GM19035 (cell line): ENCODE measurements around the gene HTRA3.

ENCODE experiments used
- ATAC-seq: cut with Tn5 transposase; IDR thresholded peaks from one replicate; pipeline ENCODE4 v1.9.1; 2021; ENCODE audit not compliant: unreplicated experiment

HTRA3 gene

GRCh38 chr4:8278421-8279287 is 9.1 kb downstream of the HTRA3 start:
- ATAC-seq, result no peak

DNA sequence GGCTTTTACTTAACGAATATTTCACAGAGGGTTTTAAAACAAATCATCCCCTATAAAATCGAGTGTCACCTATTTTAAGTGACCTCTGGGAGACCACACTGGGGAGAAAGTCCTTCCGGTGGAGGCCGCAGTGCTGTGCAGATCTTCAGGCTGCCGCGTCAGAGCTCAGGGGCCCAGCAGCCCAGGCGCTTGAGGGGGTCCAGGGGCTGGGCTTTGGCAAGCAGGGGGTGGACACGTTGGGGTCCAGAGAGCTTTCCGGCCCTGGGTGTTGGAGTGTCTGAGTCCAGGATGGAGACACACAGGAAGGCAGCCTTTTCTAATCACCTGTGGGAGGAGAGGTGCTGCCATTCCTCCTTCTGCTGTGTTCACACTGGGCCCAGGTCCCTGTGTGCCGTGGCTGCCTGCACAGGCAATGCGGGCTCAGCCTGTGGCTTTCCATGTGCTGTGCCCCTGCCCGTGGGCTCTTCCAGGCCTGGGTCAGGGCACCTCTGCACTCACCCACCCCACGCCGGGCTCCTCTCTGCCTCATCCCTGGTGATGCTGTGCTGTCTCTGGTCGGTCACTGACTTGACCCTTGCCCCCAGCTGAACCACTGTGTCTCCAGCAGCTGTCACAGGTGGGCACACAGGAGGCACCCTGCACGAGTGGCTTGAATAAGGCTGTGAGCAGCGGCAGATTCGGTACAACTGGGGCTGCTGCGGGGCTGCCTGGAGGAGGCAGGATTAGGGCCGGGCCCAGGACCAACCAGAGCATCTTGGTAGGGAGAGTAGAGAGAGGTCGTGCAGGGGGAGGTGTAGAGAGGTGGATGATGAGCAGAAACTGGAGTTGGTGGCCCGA is 10.0 kb downstream of the HTRA3 start:
- no peak for ATAC-seq

- no peak for ATAC-seq
Observed at GRCh38 chr4:8280158-8280875, 10.8 kb downstream of the HTRA3 start.

DNA sequence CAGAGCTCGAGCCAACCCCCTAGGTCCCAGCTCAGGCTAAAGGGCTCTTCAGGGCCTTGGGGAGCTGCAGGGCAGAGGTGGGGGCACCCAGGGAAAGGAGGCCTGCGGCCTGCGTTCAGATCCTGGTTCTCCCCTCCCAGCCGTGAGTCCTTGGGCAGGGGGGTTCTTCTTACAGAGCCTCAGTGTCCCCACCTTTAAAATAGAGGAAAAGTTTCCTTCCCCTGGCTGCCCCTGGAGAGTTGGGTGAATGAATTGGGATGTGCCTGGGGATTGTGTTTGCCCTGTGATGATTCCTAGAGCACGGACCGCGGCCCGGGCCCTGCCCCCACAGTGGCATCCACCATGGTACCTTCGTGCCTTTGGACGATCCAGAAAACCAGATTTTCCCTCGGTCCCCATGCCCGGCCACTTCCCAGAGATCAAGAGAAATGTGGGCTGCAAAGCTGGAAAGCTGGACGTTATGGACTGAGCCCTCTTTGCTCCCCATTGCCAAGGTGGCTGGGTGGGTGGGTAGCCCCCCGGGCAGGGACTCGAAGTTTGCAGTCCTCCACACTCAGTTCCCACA is 11.4 kb downstream of the HTRA3 start:
- ATAC-seq, result no peak

GRCh38 chr4:8281519-8282133 is 12.1 kb downstream of the HTRA3 start:
- ATAC-seq, result no peak

- no peak for ATAC-seq
Observed at GRCh38 chr4:8282134-8282641, 12.6 kb downstream of the HTRA3 start.

DNA sequence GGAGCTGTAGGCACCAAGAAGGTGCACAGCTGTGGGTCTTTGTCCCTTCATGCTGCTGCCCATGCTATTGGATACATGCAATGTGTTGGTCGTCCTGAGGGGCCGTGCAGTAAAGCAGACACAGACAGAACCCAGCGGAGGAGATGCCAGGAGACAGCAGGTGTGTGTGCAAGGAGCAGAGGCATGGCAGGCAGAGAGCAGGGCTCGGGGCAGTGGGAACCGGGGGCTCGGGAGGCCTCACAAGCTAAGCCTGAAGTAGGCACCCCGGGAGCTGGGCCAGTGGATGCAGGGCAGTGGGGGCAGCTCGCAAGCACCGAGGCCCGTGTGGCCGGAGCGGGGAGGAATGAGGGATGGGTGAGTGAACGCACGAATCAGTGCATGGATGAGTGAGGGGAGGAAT is 13.2 kb downstream of the HTRA3 start:
- no peak for ATAC-seq

- no peak for ATAC-seq
Observed at GRCh38 chr4:8283161-8283560, 13.6 kb downstream of the HTRA3 start.

GRCh38 chr4:8283631-8284121 is 14.1 kb downstream of the HTRA3 start:
- ATAC-seq, result no peak

DNA sequence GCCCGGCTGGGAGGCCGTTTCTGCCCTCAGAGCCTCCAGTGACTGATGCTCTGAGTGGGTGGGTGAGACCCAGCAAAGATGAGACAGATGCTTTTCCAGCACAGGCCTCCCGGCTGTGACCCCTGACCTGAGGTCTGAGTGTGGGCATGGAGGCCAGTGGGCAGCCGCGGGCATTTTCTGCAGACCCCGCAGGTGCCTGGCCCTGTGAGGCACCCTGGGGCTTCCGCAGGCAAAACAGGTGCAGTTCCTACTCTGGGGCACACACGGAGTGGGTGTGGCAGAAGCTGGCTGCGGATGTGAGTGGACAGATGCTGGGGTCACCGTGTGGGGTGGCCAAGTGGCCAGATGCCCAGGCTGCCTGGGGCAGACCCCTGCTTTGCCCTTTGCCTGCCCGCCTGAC is 14.8 kb downstream of the HTRA3 start:
- ATAC-seq, result no peak

- ATAC-seq, result no peak
Observed at GRCh38 chr4:8285143-8285975, 15.8 kb downstream of the HTRA3 start.

DNA sequence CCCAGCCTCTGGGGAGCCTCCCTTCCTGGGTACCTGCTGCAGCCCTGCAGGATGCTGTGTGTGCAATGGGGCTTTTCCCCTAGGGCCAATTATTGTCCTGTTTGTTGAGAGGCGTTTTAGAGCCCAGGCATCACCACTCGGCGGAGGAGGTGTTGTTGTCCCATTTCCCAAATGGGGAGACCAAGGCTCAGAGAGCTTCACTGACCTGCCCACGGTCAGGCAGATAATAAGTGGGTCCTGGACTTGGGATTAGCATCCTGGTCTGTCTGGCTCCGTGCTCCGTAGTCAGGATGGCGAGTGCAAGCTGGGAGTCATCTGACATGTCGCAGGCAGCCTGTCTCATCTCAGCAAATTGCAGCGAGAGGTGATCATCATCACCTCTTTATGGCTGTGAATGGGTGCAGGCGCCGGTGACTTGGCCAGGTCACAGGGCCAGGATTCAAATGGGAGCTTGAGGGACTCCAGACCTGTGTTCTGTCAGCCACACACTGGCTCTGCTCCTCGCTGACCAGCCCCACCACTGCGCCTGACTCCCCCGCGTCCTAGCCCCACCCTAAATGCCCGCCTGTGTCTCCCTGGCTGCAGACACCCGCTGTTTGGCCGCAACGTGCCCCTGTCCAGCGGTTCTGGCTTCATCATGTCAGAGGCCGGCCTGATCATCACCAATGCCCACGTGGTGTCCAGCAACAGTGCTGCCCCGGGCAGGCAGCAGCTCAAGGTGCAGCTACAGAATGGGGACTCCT is 16.6 kb downstream of the HTRA3 start:
- ATAC-seq, result no peak

DNA sequence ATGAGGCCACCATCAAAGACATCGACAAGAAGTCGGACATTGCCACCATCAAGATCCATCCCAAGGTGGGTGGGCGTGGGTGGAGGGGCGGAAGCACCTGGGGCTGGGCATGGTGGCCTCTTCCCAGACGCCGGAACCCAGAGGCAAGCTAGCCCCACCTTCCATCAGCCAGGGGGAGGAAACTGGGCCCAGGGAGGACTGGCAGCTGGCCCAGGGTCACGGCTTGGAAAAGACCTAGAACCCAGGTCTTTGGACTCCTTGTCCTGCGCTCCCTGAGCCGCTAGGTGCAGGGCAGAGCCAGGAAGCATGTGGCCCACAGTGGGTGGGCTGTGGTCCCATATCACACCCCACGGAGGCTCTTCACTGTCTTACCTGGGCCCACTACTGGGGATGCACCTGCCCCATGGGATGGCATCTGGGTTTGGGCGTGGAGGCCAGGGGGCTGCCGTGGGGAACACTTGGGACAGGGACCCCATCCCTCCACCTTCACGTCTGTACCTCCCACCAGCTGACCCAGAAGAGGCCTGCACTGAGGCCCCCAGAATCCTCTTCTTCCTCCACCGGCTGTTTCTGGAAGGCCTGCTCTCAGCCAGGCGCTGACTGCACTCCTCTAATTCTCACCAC is 17.3 kb downstream of the HTRA3 start:
- ATAC-seq, result no peak

DNA sequence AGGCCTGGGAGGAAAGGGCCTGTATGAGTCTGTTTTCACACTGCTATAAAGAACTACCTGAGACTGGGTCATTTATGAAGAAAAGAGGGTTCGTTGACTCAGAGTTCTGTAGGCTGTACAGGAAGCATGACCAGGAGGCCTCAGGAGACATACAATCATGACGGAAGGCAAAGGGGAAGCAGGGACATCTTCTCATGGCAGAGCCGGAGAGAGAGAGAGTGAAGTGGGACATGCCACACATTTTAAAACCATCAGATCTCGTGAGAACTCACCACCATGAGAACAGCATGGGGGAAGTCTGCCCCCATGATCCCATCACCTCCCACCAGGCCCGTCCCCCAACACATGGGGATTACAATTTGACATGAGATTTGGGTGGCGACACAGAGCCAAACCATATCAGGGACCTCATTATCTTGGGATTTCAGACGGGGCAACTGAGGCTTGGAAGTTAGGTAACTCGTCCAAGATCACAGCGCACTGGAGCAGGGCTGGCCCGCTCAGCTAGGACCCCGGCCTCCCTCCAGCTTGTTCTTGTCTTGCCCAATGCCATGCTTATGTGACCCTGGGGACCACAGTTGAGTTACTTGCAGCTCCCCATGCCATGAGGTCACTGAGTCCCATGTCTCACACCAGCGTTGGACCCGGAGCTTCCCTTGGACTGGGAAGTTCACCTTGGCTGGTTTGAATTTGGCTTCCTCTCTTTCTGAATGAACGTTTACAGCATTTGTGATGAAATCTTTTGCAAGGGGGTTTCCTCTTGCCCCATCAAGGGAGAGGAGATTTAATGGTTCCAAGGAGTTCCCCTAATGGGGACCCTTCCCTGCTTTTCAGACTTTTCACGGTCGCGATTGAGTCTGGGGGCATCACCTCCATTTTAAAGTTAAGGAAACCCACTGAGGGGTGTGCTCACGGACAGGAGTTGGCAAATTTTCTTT is 18.1 kb downstream of the HTRA3 start:
- ATAC-seq, result no peak

DNA sequence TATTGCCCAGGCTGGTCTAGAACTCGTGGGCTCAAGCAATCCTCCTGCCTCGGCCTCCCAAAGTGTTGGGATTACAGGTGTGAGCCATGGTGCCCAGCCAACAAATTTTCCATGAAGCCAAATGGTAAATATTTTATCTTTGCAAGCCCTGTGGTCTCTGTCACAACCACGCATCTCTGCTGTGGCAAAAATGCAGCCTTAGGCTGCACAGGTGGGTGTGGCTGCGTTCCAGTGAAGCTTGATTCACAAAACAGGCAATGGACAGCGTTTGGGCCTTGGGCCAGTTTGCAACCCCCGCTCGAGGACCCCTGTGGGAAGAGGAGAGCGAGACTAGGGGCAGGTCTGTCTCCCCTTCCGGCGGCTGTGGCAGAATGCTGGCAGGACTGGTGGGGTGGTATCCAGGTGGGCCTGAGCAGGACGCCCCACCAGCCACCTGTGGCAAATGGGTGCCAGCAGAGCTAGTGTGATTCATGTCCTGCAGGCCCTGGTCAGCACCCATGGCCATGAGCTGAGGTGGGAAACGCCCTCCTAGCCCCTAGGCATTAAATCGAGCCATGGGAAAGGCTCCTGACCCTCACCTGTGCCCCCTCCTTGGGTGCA is 19.7 kb downstream of the HTRA3 start:
- ATAC-seq, result no peak

DNA sequence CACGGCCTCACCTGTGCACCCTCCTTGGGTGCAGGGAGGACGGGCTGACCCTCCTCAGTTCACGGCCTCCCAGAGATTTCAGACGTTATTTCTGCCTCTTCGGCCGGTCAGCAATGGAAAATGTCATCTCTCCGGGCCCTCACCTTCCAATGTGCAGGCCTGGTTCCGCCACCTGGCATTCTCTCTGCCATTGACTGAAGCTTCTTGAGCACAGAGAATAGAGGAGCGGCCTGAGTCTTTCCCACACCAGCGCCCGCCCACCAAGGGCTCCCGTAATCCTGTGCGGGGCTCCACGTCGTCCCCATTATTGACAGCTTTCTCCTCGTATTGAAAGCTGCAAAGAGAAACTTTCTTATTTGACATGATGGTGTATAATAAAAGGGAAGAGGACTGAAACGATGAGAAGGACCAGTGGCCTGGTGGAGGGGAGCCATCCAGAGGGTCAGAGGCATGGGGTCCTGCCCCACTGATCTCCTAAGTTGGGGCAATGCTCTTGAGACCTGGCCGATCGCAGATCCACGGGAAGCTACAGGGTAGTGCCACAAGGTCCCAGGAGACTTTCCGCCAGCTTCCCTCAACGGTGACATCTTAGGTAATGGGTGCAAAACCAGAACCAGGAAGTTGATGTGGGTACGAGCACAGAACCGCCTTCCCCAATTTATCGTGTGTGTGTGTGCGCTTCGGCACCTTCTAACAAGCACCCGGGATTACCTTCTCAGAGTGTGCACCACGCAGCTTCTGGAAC is 20.6 kb downstream of the HTRA3 start:
- ATAC-seq, result no peak
